Body of pancreas (tissue), 4 donors: ENCODE measurements around the gene DDX41.

Experiments
- POLR2A ChIP-seq, 3 donors: fragments of 450-650 bp; IDR thresholded peaks; one replicate each; pipeline ENCODE4 v1.6.1; 2016; ENCODE audit warnings: antibody characterized with exemption in 3 of 3, mild to moderate bottlenecking in 2 of 3
- TF ChIP-seq, protein P1 (sequence below), 7 experiments: fragments of 450-650 bp in 4 of 7; fragments of 200-600 bp in 3 of 7; sonication (generic) in 3 of 7; IDR thresholded peaks; one replicate each; pipeline ENCODE4 v1.5.1; 2016 to 2019; ENCODE audit warnings: antibody characterized with exemption in 7 of 7

DNA sequence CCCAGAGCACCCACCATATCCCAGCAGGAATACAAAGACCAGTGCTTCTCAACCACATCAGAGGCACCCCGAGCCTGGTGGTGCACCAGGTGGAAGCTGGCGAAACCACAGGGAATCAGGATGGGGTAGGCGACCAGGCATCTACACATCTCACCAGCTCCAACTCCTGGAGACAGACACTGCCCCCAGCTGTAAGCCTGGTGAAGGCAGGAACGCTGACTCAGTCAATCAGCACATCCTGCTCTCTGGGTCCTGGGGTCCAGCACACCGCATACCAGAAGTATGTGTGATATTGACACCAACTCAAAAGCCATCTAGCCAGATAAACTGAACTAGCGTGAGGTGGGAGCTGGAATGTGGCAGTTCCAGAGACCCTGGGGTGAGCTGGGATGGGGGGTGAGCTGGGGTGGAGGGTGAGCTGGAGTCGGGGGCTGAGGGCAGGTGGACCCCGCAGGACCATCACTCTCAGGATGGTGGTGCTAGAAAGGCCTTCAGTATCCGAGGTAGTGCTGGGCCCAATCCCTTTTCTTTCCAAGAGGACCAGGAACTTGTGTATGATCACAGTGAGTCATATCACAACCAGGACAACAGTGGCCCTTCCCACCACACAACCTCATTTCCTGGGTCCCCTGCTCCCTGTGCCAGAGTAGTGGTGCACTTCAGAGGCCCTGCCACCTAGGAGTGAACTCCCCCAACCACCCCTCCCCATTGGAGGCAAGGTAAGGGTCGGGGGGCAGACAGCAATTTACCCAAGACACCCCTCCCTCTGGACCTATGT lies 45.8 kb downstream of the DDX41 start:
- TF ChIP-seq, protein P1, sequence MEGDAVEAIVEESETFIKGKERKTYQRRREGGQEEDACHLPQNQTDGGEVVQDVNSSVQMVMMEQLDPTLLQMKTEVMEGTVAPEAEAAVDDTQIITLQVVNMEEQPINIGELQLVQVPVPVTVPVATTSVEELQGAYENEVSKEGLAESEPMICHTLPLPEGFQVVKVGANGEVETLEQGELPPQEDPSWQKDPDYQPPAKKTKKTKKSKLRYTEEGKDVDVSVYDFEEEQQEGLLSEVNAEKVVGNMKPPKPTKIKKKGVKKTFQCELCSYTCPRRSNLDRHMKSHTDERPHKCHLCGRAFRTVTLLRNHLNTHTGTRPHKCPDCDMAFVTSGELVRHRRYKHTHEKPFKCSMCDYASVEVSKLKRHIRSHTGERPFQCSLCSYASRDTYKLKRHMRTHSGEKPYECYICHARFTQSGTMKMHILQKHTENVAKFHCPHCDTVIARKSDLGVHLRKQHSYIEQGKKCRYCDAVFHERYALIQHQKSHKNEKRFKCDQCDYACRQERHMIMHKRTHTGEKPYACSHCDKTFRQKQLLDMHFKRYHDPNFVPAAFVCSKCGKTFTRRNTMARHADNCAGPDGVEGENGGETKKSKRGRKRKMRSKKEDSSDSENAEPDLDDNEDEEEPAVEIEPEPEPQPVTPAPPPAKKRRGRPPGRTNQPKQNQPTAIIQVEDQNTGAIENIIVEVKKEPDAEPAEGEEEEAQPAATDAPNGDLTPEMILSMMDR (IDR thresholded peaks at IDR 0.05) = no peak
- no peak for TF ChIP-seq POLR2A (IDR thresholded peaks at IDR 0.05)
